ENCODE data around the gene FMNL2.

The FMNL2 gene

DNA sequence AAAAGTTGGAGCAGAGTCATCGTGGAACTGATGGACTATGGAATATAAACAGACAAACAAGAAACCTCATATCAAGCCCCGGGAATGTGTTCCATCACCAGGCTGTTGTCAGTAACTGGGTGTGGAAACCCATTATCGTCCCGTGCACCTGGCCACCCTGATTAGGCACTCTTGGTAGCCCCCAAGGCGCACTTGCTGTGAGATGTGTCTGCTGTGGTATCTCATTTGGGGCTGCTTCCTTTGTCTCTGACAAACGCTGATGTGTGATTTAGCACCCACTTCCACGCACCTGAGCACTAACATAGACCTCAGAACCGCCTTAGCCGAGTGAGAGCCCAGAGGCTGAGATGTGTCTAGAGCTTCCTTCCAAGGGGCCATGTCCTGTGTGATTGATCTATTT, 286.0 kb downstream of the FMNL2 start:
- DNase-seq (ENCODE audit: insufficient read length, low spot score) (no peak), FAIRE-seq (no peak)
- TF ChIP-seq POLR2A (IDR thresholded peaks at IDR 0.05; ENCODE audit: low read depth, low read length) (no peak), POU2F2 (IDR thresholded peaks at IDR 0.05; ENCODE audit: low read depth, low read length) (no peak)

DNA sequence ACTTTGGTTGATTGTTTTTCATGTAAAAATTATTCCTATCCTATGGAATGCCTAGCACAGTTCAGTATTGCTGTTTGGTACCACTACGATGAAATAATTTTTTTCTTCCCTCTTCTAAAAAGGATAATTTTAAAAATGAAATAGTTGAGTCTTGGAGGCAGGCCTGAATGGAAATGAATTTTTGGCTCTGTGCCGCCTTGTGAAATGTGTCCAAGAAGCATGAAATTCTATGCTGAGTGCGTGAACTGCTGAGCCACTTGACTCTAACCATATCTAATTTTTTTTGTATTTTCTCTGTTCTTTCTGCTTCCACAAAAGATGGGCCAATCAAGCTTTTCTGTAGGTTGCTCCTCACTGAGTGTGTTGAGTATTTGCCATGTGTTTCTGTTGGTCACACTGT, 287.2 kb downstream of the FMNL2 start:
- FAIRE-seq: no peak
- no peak for DNase-seq (ENCODE audit: insufficient read length, low spot score)
- TF ChIP-seq SPI1 (IDR thresholded peaks at IDR 0.05; ENCODE audit: low read depth, low read length): no peak

DNA sequence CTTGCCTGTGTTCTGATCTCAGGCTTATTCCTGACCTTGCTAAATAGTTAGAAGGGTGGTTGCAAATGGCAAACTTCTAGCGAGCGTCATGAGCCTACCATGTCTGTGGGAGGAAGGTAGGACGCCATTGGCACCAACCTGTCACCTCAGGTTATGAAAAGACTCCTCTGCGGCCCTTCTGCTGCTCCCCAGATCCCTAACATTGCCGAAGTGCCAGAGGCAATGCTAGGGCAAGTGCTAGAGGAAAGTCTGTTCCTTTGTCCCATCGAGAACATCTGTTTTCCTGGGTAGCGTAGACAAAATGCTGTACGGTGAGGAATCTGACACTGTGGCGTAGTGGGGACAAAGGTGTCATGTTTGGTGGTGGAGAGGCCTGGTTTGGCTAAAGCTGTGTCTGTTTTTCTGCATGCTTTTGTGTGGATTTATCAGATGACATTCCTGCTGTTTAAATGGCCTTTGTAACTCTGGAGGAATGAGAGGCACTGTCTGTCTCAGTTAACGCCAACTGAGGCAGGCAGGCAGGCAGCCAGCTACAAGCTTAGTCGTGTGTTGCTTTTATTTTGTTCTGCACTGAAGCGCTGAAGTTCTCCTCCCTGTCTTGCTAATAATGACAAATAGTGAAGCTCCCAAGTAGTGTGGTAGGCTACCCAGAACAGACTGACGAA, 288.2 kb downstream of the FMNL2 start:
- DNase-seq (ENCODE audit: insufficient read length, low spot score): no peak
- TF ChIP-seq POLR2AphosphoS5 (IDR thresholded peaks at IDR 0.05; ENCODE audit: low read depth, low read length) (no peak), SPI1 (IDR thresholded peaks at IDR 0.05; ENCODE audit: low read depth, low read length) (no peak), PAX5 (IDR thresholded peaks at IDR 0.05; ENCODE audit: insufficient read depth, low read length, severe bottlenecking) (no peak), POLR2A (IDR thresholded peaks at IDR 0.05; ENCODE audit: low read depth, low read length) (no peak), TAF1 (IDR thresholded peaks at IDR 0.05; ENCODE audit: low read depth, low read length) (no peak), POU2F2 (IDR thresholded peaks at IDR 0.05; ENCODE audit: low read depth, low read length) (no peak)
- FAIRE-seq: no peak

DNA sequence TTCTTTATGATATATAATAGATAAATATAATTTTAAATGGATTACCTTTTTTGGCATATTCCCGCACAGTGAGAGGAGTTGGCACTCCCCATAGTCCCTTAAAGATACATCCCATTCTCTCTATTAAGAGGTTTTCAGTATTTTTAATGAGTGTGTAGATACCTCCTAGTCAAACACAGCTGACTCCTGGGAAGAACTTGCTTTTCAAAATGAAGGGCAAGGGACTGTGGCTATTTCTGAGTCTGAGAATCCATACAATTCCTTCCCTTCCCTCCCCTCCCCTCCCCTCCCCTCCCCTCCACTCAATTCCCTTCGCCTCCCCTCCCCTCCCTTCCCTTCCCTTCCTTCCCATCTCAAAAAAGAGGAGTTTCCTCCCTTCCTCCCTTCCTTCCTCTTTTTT, 288.8 kb downstream of the FMNL2 start:
- FAIRE-seq: no peak
- TF ChIP-seq SPI1 (IDR thresholded peaks at IDR 0.05; ENCODE audit: low read depth, low read length) (no peak), POU2F2 (IDR thresholded peaks at IDR 0.05; ENCODE audit: low read depth, low read length) (no peak), TAF1 (IDR thresholded peaks at IDR 0.05; ENCODE audit: low read depth, low read length) (no peak), POLR2AphosphoS5 (IDR thresholded peaks at IDR 0.05; ENCODE audit: low read depth, low read length) (no peak), POLR2A (IDR thresholded peaks at IDR 0.05; ENCODE audit: low read depth, low read length) (no peak), PAX5 (IDR thresholded peaks at IDR 0.05; ENCODE audit: insufficient read depth, low read length, severe bottlenecking) (no peak)
- no peak for DNase-seq (ENCODE audit: insufficient read length, low spot score)

DNA sequence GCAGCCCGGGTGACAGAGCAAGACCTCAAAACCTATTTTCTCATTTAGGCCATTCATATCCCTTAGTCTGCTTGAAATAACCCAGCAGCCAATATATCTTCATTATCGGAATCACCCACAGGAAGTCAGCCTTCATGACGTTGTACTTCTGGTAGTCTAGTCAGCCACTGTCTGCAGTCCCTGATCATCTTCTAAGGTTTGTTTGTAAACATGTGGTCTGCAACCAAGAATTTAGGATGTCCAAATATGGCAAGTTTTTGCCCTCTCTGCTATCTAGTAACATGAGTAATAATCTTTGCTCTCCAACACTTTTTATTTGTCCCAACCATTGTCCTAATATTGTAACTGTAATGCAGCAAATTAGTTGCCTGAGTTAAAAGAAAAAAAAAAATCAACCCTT, 289.8 kb downstream of the FMNL2 start:
- no peak for FAIRE-seq
- TF ChIP-seq POLR2AphosphoS5 (IDR thresholded peaks at IDR 0.05; ENCODE audit: low read depth, low read length) (no peak), PAX5 (IDR thresholded peaks at IDR 0.05; ENCODE audit: insufficient read depth, low read length, severe bottlenecking) (no peak), TAF1 (IDR thresholded peaks at IDR 0.05; ENCODE audit: low read depth, low read length) (no peak), SPI1 (IDR thresholded peaks at IDR 0.05; ENCODE audit: low read depth, low read length) (no peak), POLR2A (IDR thresholded peaks at IDR 0.05; ENCODE audit: low read depth, low read length) (no peak), POU2F2 (IDR thresholded peaks at IDR 0.05; ENCODE audit: low read depth, low read length) (no peak)
- DNase-seq (ENCODE audit: insufficient read length, low spot score): no peak

DNA sequence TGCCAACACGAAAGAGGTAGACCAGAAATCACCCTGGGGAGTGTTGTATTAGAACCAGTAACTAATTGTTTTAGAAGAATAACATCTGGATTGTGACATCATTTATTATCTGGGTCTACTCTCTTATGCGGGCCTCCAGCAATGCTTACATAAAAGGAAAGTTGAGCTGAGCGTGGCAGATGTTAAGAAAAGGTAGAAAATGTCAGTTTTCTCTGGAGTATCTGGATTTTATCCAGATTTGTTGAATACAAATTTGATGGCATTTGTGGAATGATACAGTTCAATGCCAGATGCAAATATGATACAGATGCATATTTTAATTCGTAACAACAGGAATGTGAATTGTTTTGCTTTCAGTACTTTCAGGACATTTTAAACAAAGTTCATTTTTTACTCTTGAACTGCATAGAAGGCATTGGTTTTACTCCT, 292.0 kb downstream of the FMNL2 start:
- FAIRE-seq: peak; percentile 35
- TF ChIP-seq SPI1 (IDR thresholded peaks at IDR 0.05; ENCODE audit: low read depth, low read length) (no peak), POU2F2 (IDR thresholded peaks at IDR 0.05; ENCODE audit: low read depth, low read length) (no peak), TAF1 (IDR thresholded peaks at IDR 0.05; ENCODE audit: low read depth, low read length) (no peak), POLR2A (IDR thresholded peaks at IDR 0.05; ENCODE audit: low read depth, low read length) (no peak), POLR2AphosphoS5 (IDR thresholded peaks at IDR 0.05; ENCODE audit: low read depth, low read length) (no peak), PAX5 (IDR thresholded peaks at IDR 0.05; ENCODE audit: insufficient read depth, low read length, severe bottlenecking) (no peak)
- no peak for DNase-seq (ENCODE audit: insufficient read length, low spot score)

DNA sequence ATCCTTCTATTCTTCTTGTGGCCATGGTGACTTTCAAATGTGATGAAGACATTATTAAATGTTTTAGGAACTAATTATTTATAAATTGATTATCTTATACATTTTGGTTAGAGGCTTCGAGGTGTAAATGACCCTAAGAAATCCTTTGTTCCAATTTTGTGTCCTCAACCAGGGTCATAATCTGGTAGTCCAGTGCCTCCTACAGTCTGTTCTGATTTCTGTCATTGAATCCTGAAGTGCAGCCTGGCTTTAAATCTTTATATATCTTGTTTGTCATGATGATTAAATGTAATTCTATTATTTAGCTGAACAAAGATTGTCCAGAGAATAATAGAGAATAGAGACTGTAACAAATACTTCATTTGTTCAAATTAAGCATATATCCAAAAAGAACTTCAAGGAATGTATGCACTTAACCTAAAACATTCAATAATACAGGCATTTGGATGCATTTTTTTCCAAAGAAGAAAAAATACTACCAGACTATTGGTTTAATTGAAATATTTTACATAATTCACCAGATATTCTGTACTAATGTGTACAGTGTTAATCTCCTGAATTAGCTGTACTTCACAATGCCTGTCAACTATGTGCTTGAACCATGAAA, 292.5 kb downstream of the FMNL2 start:
- DNase-seq (ENCODE audit: insufficient read length, low spot score) (no peak), FAIRE-seq (peak; percentile 16)
- TF ChIP-seq POLR2A (IDR thresholded peaks at IDR 0.05; ENCODE audit: low read depth, low read length) (no peak), TAF1 (IDR thresholded peaks at IDR 0.05; ENCODE audit: low read depth, low read length) (no peak), PAX5 (IDR thresholded peaks at IDR 0.05; ENCODE audit: insufficient read depth, low read length, severe bottlenecking) (no peak), POU2F2 (IDR thresholded peaks at IDR 0.05; ENCODE audit: low read depth, low read length) (no peak), SPI1 (IDR thresholded peaks at IDR 0.05; ENCODE audit: low read depth, low read length) (no peak), POLR2AphosphoS5 (IDR thresholded peaks at IDR 0.05; ENCODE audit: low read depth, low read length) (no peak)

DNA sequence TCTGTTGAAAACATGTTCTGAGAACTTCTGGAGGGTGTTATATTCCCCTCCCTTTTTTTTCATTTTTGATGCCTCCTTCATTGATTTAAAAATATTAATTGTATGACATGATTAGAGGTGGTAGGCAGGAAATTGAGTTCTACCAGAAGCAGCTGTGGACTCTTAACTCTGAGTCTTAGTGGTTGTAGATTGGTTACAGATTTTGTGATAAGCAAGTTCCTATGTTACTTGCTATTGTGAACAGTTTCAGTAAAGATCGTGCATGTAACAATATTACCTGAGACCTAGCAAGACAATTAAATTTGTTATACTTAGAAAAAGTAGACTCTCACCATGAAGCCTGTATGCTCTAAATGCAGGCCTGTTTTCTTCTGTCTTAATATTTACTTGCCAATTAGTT, 294.2 kb downstream of the FMNL2 start:
- DNase-seq (ENCODE audit: insufficient read length, low spot score) (no peak), FAIRE-seq (no peak)
- TF ChIP-seq POLR2A (IDR thresholded peaks at IDR 0.05; ENCODE audit: low read depth, low read length) (no peak), PAX5 (IDR thresholded peaks at IDR 0.05; ENCODE audit: insufficient read depth, low read length, severe bottlenecking) (no peak), TAF1 (IDR thresholded peaks at IDR 0.05; ENCODE audit: low read depth, low read length) (no peak), SPI1 (IDR thresholded peaks at IDR 0.05; ENCODE audit: low read depth, low read length) (no peak), POU2F2 (IDR thresholded peaks at IDR 0.05; ENCODE audit: low read depth, low read length) (no peak), POLR2AphosphoS5 (IDR thresholded peaks at IDR 0.05; ENCODE audit: low read depth, low read length) (no peak)

DNA sequence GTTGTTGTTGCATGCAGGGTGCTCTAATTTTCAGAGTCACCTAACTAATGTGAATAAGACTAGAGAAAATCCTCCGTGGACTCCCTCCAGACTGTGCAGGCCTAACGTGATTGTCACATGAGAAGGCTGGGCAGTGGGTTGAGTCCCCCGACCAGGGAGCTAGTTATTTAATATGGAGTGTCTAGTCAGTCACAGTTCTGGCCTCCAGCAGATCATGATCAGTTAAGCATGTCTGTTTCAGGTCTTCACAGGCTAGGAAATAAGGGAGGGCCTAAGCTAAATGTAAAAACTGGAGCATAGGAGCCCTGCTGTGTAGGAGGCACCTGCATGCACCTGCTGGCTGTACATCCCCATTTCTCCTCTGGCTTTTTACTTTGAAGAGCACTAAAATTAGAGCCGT, 295.5 kb downstream of the FMNL2 start:
- FAIRE-seq (no peak), DNase-seq (ENCODE audit: insufficient read length, low spot score) (no peak)
- TF ChIP-seq POLR2A (IDR thresholded peaks at IDR 0.05; ENCODE audit: low read depth, low read length) (no peak), SPI1 (IDR thresholded peaks at IDR 0.05; ENCODE audit: low read depth, low read length) (no peak), PAX5 (IDR thresholded peaks at IDR 0.05; ENCODE audit: insufficient read depth, low read length, severe bottlenecking) (no peak), TAF1 (IDR thresholded peaks at IDR 0.05; ENCODE audit: low read depth, low read length) (no peak), POLR2AphosphoS5 (IDR thresholded peaks at IDR 0.05; ENCODE audit: low read depth, low read length) (no peak), POU2F2 (IDR thresholded peaks at IDR 0.05; ENCODE audit: low read depth, low read length) (no peak)

DNA sequence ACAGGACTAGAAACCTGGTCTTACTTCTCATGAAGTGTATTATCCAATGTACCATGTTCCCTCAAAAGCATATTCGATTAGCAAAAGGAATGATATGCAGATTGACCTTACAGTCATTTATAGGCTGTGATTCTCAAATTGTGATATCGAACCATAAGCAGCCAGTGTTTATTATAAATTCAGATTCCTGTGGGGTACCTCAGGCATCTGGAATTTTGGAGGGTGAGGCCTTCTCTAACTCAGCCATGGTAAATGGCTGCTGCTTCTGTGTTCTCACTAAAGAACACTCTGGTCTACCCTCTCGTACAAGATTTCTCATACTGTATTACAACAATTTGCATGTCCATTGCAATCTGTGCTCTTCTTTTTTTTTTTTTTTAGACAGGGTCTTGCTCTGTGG, 297.8 kb downstream of the FMNL2 start:
- no peak for DNase-seq (ENCODE audit: insufficient read length, low spot score)
- TF ChIP-seq SPI1 (IDR thresholded peaks at IDR 0.05; ENCODE audit: low read depth, low read length) (no peak), TAF1 (IDR thresholded peaks at IDR 0.05; ENCODE audit: low read depth, low read length) (no peak), POLR2A (IDR thresholded peaks at IDR 0.05; ENCODE audit: low read depth, low read length) (no peak), PAX5 (IDR thresholded peaks at IDR 0.05; ENCODE audit: insufficient read depth, low read length, severe bottlenecking) (no peak), POLR2AphosphoS5 (IDR thresholded peaks at IDR 0.05; ENCODE audit: low read depth, low read length) (no peak), POU2F2 (IDR thresholded peaks at IDR 0.05; ENCODE audit: low read depth, low read length) (no peak)
- no peak for FAIRE-seq
